ENCODE results near the gene MCC. TPM values are rescaled to one million over a fixed set of nuclear protein-coding genes. Genes with fewer than 3 reads are reported as not detected.

MCC gene
- total and polyA plus RNA-seq, 7 donors, result 1.4 to 13.8 (median 4.4) TPM

DNA sequence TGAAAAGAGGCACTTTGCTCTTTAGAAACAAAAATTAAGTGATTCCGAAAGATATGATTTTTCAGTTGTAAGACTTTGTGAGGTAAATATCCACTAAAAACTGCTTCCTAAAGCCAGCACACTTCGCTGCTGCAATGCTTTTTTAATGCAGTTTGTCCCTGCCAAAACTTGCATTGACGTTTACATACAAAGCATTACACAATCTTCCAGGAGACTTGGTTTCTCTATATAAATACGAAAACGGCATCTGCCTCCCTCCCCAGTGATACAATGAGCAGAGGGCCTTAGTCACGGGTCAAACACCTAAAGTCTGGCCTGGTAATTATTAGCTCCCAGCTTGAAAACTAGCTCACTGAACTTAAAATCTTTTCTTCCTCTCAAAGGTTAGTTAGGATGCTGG lies 224.2 kb downstream of the MCC start:
- H3K4me3 ChIP-seq, result no peak overlapping the region
- ATAC-seq (no peak), DNase-seq (no peak)
- no peaks in the 10 kb centered on the region for H3K36me3 ChIP-seq (ENCODE audit: insufficient read depth in 1 of 2, low read depth in 1 of 2)
- intact Hi-C loops (cut with DNase I), result no loop called here
- H3K9me3 ChIP-seq, result no peaks in the 10 kb centered on the region
- no peak overlapping the region for H3K27ac ChIP-seq
- 56 to 65% (median 63%) methylated on average over 6 of the region's 6 CpGs for WGBS, 3 donors
- no peaks in the 10 kb centered on the region for H3K4me1 ChIP-seq
- no peaks in the 10 kb centered on the region for H3K27me3 ChIP-seq (ENCODE audit: insufficient read depth in 3 of 3, low read length in 2 of 3)
- TF ChIP-seq, protein P1, sequence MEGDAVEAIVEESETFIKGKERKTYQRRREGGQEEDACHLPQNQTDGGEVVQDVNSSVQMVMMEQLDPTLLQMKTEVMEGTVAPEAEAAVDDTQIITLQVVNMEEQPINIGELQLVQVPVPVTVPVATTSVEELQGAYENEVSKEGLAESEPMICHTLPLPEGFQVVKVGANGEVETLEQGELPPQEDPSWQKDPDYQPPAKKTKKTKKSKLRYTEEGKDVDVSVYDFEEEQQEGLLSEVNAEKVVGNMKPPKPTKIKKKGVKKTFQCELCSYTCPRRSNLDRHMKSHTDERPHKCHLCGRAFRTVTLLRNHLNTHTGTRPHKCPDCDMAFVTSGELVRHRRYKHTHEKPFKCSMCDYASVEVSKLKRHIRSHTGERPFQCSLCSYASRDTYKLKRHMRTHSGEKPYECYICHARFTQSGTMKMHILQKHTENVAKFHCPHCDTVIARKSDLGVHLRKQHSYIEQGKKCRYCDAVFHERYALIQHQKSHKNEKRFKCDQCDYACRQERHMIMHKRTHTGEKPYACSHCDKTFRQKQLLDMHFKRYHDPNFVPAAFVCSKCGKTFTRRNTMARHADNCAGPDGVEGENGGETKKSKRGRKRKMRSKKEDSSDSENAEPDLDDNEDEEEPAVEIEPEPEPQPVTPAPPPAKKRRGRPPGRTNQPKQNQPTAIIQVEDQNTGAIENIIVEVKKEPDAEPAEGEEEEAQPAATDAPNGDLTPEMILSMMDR (IDR thresholded peaks at IDR 0.05), result no peak

DNA sequence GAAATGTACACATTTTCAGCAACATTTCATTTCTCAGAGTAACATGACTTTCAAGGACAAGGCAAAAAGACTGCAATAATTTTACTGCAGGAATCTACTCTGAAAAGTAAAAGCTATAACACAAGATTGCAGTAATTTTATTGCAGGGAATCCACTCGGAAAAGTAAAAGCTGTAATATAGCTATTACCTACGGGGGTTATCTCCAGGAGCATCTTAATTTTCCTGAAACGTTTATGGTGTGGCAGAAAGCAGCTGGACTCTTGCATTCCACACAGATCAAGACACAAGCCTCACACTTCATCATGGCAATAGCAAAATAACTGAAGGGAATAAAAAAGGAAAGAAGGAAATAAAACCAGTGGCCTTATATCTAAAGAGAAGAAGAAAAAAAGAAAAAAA lies 224.7 kb downstream of the MCC start:
- Histone ChIP-seq H3K4me1 (no peaks in the 10 kb centered on the region), H3K9me3 (no peaks in the 10 kb centered on the region), H3K4me3 (no peak overlapping the region), H3K27ac (no peak overlapping the region), H3K27me3 (ENCODE audit: insufficient read depth in 3 of 3, low read length in 2 of 3) (no peaks in the 10 kb centered on the region), H3K36me3 (ENCODE audit: insufficient read depth in 1 of 2, low read depth in 1 of 2) (no peaks in the 10 kb centered on the region)
- DNase-seq (no peak), ATAC-seq (no peak)
- intact Hi-C loops (cut with DNase I), result no loop called here
- TF ChIP-seq, protein P1 (IDR thresholded peaks at IDR 0.05), result no peak
- 45 to 60% (median 46%) methylated on average over 3 of the region's 3 CpGs for WGBS, 3 donors

DNA sequence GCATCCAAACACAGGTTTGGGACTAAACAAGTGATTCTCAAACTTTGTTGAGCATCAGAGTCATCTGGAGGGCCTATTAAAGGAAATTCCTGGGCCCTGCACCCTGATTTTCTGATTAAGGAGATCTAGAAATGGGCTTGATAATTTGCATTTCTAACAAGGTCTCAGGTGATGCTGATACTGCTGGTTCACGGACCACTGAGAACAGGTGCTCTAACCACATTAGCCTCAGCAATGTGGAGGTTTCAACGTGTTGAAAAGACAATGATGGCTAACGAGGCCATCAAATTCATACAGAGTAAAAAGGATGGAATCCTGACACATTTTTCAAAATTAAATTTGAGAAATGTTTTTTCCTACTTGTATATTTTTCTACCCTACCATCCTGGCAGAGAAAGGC lies 225.6 kb downstream of the MCC start:
- no peak for DNase-seq
- intact Hi-C loops (cut with DNase I), result no loop called here
- Histone ChIP-seq H3K4me1 (no peaks in the 10 kb centered on the region), H3K4me3 (no peak overlapping the region), H3K27ac (no peak overlapping the region), H3K9me3 (no peaks in the 10 kb centered on the region), H3K27me3 (ENCODE audit: insufficient read depth in 3 of 3, low read length in 2 of 3) (no peaks in the 10 kb centered on the region), H3K36me3 (ENCODE audit: insufficient read depth in 1 of 2, low read depth in 1 of 2) (no peaks in the 10 kb centered on the region)
- WGBS, 3 donors, result 78 to 86% (median 80%) methylated on average over 3 of the region's 3 CpGs
- TF ChIP-seq, protein P1 (IDR thresholded peaks at IDR 0.05), result no peak
- no peak for ATAC-seq

DNA sequence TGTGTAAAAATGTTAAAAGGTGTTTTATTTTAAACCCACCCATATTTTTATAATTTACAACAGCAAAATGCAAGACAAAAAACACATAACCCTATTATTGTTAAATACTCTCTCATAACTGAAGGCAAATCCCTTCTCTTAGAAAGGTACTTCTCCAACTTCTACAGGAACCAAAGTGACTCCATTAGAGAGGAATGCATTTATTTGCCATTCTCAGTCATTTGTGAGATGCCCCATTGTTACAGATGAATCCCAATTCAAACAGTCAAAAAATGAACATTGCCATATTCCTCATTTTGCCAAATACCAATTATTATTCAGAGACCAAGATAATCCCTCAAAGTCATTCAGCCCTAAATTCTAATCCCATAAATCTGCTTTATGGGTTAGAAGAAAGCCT lies 229.2 kb downstream of the MCC start:
- TF ChIP-seq, protein P1 (IDR thresholded peaks at IDR 0.05), result no peak
- Histone ChIP-seq H3K9me3 (no peaks in the 10 kb centered on the region), H3K27me3 (ENCODE audit: insufficient read depth in 3 of 3, low read length in 2 of 3) (no peaks in the 10 kb centered on the region), H3K4me3 (no peak overlapping the region), H3K27ac (no peak overlapping the region), H3K36me3 (ENCODE audit: insufficient read depth in 1 of 2, low read depth in 1 of 2) (no peaks in the 10 kb centered on the region), H3K4me1 (no peaks in the 10 kb centered on the region)
- intact Hi-C loops (cut with DNase I), result no loop called here
- ATAC-seq, result no peak
- DNase-seq, result no peak

DNA sequence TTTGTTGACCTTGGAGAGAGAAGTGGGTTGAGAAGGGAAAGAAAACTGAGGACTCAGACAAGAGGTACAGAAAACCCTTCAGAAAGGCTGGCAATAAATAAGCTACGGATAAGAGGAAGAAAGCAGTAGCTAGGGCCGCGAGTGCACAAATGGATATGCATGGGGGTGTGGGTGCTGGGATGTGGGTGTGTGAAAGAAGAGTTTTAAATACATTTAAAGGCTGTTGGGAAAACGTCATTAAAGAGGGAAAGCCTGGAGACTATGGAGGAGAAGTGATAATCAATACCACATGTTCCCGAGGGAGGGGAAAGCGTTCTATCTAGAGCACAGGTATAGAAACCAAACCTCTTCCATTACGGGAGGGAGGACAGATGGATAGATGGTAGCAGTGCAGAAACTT lies 230.7 kb downstream of the MCC start:
- intact Hi-C loops (cut with DNase I), result no loop called here
- no peaks in the 10 kb centered on the region for H3K27me3 ChIP-seq (ENCODE audit: insufficient read depth in 3 of 3, low read length in 2 of 3)
- no peak overlapping the region for H3K4me3 ChIP-seq
- H3K27ac ChIP-seq, result no peak overlapping the region
- no peaks in the 10 kb centered on the region for H3K9me3 ChIP-seq
- no peak for ATAC-seq
- no peaks in the 10 kb centered on the region for H3K4me1 ChIP-seq
- no peaks in the 10 kb centered on the region for H3K36me3 ChIP-seq (ENCODE audit: insufficient read depth in 1 of 2, low read depth in 1 of 2)
- 87 to 93% (median 89%) methylated on average over 7 of the region's 7 CpGs for WGBS, 3 donors
- DNase-seq, result no peak
- TF ChIP-seq, protein P1 (IDR thresholded peaks at IDR 0.05), result no peak

Data from psoas muscle (tissue), 8 donors.